HG02943 (cell line): ENCODE data around the gene ULK4.
"Not testable (repeated sequence)": the region's sequence is repeated elsewhere in the genome, so short reads cannot be mapped to it uniquely, and the experiment has no call there.

Experiments
- ATAC-seq: cut with Tn5 transposase; IDR thresholded peaks from one replicate; pipeline ENCODE4 v1.9.1; 2021; ENCODE audit warnings: mild to moderate bottlenecking, low read depth, moderate library complexity; ENCODE audit not compliant: unreplicated experiment

The ULK4 gene

DNA sequence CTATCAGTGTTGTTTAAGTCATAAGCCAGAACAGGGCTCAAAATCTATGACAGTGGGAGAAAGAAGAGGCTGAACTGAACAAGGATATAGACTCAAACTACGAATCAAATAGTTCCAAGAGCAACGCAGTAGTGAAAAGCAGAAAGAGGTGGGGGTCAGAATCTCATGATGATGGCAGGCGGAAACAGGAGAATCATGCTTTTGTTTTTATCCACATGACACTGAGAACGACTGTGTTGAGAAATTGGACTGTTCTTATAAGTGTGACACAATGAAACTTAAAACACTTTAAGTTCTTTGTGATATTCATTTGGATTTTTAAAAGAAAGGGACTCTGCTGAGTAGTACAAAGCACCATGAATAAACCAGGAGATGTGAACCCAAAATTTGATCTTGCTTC lies 309.4 kb downstream of the ULK4 start:
- ATAC-seq = no peak

DNA sequence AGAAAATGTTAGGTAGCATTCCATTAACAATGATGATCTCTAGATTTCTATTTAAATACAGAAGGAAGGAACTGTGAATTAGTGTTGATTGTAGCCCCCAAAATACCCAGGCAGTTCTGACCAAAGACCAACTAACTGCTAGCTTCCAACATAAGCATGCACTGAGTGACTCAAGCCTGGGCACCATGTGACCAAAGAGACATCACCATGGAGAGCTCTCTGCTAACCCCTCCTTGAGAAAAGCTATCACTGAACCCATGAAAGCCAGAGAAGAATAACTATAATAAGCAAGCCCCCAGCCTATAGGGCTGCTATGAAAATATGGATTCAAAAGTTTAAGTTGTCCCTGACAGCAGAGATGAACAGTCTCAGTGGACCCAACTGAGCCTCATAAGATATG lies 310.2 kb downstream of the ULK4 start:
- no peak for ATAC-seq

DNA sequence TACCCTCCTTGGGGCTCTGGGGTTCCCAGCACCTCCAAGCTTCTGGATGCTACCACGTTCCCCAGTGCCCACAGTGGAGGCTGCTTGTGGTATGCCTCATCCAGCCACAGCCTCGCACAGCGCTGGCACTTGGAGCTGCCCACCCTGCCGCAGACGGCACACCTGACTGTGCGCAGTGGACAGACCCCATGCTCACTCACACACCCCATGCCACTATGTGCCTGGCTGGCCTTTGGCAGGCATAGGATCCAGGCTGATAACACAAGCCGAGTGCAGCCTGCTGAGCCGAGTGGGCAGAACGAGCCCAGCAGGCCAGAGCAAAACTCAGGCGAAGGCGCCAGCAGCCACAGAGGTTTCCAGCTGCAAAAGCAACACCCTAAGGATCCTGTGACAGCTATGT lies 311.5 kb downstream of the ULK4 start:
- no peak for ATAC-seq

DNA sequence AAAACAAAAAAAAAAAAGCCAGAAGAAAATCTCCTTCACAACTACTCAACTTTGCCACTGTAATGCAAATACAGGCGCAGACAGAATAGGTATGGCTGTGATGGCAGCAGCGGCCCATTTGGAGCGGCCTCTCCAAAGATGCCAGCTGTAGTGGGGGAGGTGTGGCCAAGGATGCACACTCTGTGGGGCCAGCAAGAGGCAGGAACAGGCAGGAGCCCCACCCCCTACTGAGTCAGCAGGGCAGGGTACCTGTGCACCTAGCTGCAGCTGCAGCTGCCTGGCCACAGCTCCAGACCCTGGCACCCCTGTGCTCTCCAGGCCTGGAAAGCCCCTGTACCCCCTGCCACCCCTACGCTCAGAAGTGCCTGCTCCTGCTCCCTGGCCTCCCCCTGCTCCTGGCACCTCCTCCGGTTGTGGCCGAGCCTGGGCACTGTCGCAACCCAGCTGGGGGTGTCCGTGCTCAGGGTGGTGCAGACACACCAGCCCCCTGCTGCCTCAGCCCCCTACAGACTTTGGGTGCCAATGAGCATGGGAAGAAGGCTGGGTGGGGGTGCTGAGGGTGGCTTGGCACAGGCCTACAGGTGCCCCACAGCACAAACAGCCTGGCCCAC lies 312.7 kb downstream of the ULK4 start:
- ATAC-seq = no peak

DNA sequence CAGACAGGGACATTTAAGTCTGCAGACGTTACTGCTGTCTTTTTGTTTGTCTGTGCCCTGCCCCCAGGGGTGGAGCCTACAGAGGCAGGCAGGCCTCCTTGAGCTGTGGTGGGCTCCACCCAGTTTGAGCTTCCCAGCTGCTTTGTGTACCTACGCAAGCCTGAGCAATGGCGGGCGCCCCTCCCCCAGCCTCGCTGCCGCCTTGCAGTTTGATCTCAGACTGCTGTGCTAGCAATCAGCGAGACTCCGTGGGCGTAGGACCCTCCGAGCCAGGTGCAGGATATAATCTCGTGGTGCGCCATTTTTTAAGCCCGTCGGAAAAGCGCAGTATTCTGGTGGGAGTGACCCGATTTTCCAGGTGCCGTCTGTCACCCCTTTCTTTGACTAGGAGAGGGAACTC lies 314.2 kb downstream of the ULK4 start:
- ATAC-seq = not testable (repeated sequence)

DNA sequence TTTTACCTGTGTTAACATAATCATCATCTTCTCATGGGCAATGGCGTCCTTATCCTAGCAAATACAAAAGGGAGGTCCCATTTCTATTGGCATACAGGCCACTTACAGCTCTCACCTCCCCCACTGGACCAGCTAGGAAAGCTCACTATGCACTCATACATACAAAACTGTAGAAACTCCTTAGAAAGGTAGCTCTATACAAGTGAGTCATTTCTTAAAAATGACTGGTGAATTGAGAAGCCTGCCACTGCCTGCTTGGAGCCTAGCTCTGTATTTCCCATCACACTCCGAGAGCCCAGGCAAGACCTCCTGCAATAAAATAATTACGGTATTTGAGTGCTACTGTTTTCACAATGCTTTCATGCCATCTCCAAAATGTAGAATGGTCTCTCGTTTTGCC lies 321.8 kb downstream of the ULK4 start:
- no peak for ATAC-seq

DNA sequence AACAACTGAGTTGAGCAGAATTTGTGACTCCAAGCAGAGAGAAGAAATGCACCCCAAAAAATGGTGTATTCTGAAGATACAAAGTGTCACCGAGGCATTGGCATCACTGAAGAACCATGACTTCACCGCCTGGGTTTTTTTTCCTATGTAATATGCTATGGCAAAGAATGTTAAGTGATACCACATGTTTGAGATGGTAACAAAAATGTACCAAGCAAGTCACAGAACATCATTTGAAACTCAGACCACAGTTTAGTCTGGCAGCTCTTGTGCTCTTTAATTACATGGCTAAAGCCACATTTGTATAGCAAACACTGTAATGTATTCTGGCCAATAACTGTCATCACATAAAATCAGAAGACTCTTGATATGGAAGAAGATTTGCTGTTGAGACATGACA lies 323.5 kb downstream of the ULK4 start:
- no peak for ATAC-seq

DNA sequence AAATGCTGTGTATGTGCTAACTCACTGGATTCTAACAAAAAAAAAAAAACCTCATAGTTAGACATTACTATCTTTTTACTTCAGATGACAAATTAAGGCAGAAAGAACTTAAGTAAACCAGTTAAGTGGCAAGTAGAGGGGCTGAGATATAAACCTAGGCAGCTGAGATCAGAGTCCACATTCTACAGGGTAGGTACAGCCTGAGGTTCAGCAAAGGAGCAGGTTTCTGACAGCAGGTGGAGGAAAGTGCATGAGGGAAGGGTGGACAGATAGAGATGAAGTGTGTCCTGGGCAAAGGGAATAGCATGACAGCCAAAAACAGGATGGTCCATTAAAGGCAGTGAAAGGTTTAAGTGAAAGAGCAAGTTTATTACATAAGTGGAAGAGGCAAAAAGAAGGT lies 329.2 kb downstream of the ULK4 start:
- ATAC-seq = no peak

DNA sequence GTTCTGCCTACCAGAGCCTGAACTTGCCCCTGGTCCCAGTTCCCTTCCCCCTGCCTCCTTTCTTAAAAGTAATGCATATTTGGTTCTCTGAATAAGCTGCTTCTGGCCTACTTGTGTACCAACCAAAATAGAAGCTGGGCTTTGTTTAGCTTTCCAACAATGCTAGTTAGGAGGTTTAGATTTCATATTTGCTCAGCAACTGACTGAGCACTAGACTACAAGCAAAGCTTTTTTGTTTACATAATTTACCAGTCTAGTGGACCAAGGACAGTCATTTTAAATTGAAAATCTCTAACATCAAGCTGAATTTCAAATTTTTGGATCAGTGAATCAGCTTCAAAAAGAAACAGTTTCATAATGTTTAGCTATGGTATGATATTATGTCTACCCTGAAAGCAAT lies 331.2 kb downstream of the ULK4 start:
- no peak for ATAC-seq

DNA sequence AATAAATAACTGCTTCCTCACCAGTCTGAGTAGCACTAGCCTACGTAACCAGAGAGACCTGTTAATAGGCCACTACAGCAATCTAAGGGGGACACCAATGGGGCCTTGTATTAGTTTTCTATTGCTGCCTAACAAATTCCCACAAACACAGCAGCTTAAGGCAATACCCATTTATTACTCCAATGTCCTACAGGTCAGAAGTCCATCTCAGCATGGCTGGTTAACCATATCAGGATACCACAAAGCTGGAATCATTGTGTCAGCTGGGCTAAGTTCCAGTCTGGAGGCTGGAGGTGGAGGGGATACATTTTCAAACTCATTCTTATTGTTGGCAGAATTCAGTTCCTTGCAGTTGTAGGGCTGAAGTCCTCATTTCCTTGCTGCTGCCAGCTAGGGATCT lies 331.9 kb downstream of the ULK4 start:
- ATAC-seq = no peak

DNA sequence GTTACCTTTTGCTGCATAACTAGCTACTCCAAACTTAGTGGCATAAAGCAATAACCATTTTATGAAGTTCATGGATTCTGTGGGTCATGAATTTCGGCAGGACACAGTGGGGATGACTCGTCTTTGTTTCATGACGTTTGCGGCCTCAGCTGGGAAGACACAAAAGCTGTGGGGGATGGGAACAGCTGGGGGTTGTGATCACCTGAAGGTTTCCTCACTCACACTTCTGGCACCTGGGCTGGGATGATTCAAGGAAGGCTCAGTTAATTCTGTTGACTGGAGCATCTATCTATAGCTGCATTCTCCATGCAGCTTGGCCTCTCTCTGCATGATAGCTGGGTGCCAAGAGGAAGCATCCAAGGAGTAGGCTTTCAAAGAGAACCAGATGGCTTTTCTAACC lies 332.8 kb downstream of the ULK4 start:
- ATAC-seq = no peak

DNA sequence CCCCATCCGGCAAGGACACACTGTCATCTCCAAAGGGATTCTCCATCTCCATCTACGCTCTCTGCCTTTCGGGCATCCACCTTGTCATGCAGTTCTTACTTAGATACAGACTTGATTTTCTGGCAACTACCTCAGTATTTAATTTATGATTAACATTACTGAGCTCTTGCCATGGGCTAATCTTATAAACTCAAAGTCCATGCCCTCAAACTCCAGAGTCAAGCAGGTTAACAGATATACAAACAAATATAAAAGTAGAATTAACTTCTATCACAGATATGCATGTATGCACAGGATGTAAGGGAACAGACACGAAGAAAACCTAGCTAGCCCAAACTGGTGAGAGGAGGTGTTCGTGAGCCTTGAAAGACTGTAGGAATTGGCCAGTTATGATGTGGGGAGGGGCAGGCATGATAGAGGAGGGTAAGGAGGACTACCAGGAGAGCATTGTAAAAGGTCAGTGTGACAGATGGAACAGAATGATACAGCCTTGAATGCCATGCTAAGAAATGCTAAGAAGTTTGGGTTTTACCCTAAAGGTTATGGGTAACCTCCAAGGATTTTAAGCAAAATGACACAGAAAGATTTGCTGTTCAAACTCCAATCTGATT lies 334.3 kb downstream of the ULK4 start:
- ATAC-seq = no peak

DNA sequence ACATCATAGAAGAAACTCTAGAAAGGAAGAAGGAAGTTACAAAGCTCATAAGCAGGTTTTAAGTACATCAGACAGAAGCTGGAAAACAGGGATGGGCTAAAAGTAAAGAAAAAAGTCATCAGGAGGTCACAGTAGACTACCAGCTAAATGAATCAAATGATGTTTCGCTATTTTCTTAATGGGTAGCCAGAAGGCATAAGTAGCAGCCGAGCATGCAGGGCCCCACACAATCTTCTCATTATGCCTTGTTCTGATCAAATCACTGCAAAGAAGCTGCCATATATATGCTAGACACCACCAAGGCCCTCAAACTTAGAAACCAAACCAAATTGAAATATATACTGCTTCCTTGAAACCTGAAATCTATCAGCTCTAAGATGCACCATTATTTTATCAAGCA lies 349.1 kb downstream of the ULK4 start:
- no peak for ATAC-seq

DNA sequence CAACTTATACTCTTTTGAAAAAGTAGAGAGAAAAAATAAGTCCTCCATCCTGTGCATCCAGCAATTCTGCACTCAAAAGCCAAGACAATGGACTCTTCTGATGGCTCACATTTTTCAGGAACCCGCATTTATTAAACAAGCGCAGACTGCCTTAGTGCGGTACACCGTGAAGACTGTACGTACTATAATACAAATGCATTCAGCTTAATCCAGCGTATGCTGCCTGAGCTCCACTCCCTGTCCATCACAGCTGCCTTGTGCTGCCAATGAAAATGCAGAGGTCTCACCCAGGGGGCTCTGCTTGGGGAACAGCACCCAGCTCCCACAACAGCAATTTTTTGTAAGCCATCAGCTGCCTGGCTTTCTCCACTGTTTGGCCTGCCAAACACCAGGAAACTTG lies 350.9 kb downstream of the ULK4 start:
- no peak for ATAC-seq

DNA sequence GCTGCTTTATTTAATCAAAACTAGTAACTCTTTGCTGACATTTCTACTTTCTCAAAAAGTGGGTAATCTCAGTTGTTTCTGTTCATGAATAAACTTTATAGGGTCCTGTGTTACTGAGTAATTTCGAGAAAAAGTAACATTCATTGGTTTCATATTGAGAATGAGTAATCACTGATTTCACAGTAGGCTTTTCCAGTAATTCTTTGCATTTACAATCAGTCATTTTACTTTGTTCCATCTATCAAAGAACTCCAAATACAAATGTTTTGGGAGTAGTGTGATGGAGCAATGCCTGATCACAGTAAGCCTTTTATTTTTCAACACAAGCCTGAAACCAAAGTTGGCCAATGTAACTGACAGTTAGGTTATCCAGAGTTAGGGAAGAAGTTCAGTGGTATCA lies 353.6 kb downstream of the ULK4 start:
- ATAC-seq = no peak

DNA sequence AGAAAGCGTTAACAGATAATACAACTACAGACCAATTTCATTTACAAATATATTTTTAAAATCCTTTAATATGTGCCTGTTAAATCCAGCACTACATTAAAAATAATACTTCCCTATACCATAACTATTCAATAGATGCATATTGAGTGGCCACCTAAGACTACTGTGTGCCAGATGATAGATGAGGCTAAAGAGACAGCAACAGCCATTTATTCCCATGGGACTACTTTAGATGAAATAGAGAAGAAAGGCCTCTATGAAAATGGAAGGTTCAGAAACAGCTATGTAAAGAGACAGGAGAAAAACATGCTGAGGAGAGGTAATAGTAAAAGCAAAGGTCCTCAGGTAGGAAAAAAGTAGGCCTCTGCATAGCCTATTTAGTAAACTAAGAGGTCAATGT lies 358.1 kb downstream of the ULK4 start:
- no peak for ATAC-seq

DNA sequence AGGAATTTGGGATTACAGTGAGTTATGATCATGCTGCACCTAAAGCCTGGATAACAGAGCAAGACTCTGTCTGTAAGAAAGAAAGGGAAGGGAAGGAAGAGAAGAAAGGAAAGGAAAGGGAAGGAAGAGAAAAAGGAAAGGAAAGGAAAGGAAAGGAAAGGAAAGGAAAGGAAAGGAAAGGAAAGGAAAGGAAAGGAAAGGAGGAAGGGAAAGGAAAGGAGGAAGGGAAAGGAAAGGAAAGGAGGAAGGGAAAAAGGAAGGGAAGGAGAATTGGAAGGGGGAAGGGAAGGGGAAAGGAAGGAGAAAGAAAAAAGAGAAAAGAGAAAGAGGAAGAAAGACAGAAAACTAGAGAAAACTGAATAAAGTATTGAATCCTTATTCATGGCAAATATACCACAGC lies 359.8 kb downstream of the ULK4 start:
- no peak for ATAC-seq

DNA sequence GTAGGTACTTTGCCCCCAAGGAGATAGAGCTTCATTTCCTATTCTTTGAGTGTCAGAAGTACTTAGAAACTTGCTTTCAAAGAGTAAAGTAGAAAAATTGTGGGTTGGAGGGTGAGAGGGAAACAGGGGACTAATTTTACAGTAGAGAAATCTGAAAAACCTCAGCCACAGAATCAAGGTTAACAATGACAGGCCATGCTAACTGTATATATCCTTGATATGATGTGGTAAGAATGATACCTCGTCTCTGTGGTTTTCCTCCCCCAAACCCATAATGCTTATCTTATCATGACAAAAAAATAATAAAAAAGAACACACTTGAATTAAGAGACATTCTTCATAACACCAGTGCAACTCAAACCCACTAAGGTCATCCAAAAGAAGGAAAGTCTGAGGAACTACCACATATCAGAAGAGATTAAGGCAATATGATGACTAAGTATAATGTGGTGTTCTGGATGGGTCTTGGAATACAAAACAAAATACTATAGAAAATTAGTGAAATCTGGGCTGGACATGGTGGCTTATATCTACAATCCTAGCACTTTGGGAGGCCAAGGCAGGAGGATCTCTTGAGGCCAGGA lies 360.4 kb downstream of the ULK4 start:
- no peak for ATAC-seq

DNA sequence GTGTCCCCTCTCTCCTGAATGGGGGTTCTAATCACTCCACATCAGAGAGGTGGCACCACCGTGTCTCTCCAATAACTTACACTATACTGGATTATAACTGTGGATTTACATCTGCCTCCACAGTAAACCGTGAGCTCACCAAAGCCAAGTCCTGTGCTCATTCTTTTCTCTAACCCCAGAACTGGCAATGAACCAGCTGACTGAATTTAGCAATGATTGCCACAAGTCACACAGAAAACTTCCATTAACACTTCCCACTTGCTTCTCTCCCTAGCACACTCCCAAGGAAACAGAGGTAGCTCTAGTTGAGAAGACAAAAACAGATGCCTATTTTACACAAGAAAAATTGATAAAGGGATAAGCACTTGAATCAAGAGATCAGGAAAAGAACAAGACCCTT lies 361.3 kb downstream of the ULK4 start:
- no peak for ATAC-seq

DNA sequence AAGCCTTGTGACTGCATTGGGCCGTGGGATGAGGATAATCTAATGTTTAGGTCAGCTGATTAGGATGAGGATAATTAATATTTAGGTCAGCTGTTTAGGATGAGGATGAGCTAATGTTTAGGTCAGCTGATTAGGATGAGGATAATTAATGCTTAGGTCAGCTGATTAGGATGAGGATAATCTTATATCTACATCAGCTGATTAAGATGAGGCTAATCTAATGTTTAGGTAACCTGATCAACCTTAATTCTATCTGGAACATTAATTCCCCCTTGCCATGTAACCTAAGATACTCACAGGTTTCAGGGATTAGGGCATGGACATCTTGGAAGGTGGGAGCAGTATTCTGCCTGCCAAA lies 362.8 kb downstream of the ULK4 start:
- ATAC-seq = no peak

DNA sequence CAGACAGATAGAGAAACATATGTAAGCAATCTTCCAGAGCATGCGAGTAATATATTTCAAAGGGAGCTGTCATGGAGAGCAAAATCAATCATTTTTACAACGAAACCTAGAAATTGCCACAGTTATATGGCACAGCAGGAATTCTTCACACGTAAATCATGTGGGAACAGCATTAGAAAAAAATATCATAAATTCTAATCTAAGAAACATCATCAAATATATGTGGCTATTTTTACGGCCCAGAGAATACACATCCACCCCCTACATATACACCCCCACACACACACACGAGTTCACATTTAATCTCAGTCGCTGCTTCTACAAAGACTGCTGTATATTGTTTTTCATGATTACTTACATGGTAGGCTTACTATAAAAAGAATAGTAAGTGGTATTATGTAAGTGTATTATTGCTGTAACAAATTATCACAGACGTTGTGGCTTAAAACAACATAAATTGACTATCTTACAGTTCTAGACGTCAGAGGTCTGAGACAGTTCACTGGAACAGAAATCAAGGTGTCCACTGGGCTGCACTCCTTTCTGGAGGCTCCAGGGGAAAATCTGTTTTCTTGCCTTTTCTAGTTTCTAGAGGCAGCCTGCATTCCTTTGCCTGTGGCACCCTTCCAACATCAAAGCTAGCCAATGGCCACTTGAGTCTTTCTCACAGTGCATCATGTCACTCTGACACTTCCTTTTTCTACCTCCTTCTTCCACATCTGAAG lies 363.3 kb downstream of the ULK4 start:
- ATAC-seq = no peak

DNA sequence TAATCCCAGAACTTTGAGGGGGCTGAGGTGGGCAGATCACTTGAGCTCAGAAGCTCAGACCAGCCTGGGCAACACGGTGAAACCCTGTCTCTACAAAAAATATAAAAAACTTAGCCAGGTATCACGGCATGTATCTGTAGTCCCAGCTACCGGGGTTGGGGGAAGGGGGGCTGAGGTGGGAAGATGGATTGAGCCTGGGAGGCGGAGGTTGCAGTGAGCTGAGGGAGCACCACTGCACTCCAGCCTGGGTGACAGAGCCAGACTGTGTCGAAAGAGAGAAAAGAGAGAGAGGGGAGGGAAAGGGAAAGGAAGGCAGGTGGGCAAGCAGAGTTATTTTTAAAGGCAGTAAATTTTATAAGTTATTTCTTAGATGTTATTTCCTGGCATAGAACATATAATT lies 368.1 kb downstream of the ULK4 start:
- ATAC-seq = no peak
